GM12878 (cell line): ENCODE results near the gene CA5A. TPM values are rescaled to one million over a fixed set of nuclear protein-coding genes. Genes with fewer than 3 reads are reported as not detected.

Experiments used
- ATAC-seq: fragments of 200-7000 bp; cut with Tn5 transposase; 3 replicates; pipeline ENCODE4 v1.9.1; 2020; ENCODE audit warnings: mild to moderate bottlenecking, moderate library complexity
- BruUV-seq: library from RNA; stranded (reverse); fragments of 400-500 nt; replicated peaks from 2 replicates; lab custom pipeline; 2021; lab: Mats Ljungman, UMichigan
- CTCF ChIA-PET: fragments of 300-600 bp; sonication (Branson Sonifier 250); formaldehyde crosslinking; extraction: SDS; loops from one replicate; lab custom pipeline; 2021; ENCODE audit warnings: inconsistent platforms; lab: Yijun Ruan, JAX
- POLR2A ChIA-PET: fragments of 350-600 bp; formaldehyde crosslinking; extraction: SDS; loops from one replicate; lab custom pipeline; 2021; ENCODE audit warnings: inconsistent platforms; lab: Charles Lee
- RAD21 ChIA-PET: fragments of 300-600 bp; sonication (Branson Sonifier 250); formaldehyde crosslinking; loops from one replicate; lab custom pipeline; 2023; ENCODE audit warnings: antibody characterized with exemption; ENCODE audit not compliant: unreplicated experiment; lab: Charles Lee
- SMC1A ChIA-PET: fragments of 300-600 bp; sonication (Branson Sonifier 250); formaldehyde crosslinking; loops from one replicate; lab custom pipeline; 2023; ENCODE audit not compliant: unreplicated experiment, uncharacterized antibody; lab: Charles Lee
- DNase-seq: peaks from one replicate; pipeline ENCODE4 v3.0.0-alpha.2; 2011; ENCODE audit warnings: low read depth, low spot score
- FAIRE-seq: peaks from 3 replicates; lab custom pipeline; 2011; peaks lifted over from hg19 to GRCh38; lab: Jason Lieb, UNC
- H2AFZ ChIP-seq: 2 replicates; pipeline ENCODE4 v1.6.0; 2011; ENCODE audit warnings: low read depth, low read length, control low read depth; ENCODE audit not compliant: control insufficient read depth
- H3K27ac ChIP-seq: 2 replicates; pipeline ENCODE4 v1.5.1; 2011; ENCODE audit warnings: control low read depth; ENCODE audit not compliant: control insufficient read depth, insufficient read depth
- H3K27me3 ChIP-seq, 2 experiments: replicated peaks in 1 of 2; 2 replicates each; pipeline versions ENCODE4 v1.6.0 to v1.6.1; 2011; ENCODE audit warnings: low read length in 1 of 2; ENCODE audit not compliant: control insufficient read depth in 2 of 2, insufficient read depth in 2 of 2
- H3K36me3 ChIP-seq, 2 experiments: 2 replicates each; pipeline ENCODE4 v1.5.1; 2011; ENCODE audit warnings: low read length in 1 of 2; ENCODE audit not compliant: control insufficient read depth in 2 of 2, insufficient read depth in 2 of 2
- H3K4me1 ChIP-seq: 2 replicates; pipeline ENCODE4 v1.6.1; 2011; ENCODE audit warnings: mild to moderate bottlenecking, low read length, moderate library complexity, mixed read lengths; ENCODE audit not compliant: control insufficient read depth, insufficient read depth
- H3K4me2 ChIP-seq: 2 replicates; pipeline ENCODE4 v1.6.0; 2011; ENCODE audit warnings: control low read depth; ENCODE audit not compliant: control insufficient read depth, insufficient read depth
- H3K4me3 ChIP-seq: fragments of 200-600 bp; sonication (generic); 2 replicates; pipeline ENCODE4 v1.5.1; 2016
- H3K79me2 ChIP-seq: 2 replicates; pipeline ENCODE4 v1.6.0; 2011; ENCODE audit warnings: low read length; ENCODE audit not compliant: control insufficient read depth, insufficient read depth
- H3K9ac ChIP-seq: 2 replicates; pipeline ENCODE4 v1.8.0; 2011; ENCODE audit warnings: low read length, control low read depth, mixed read lengths; ENCODE audit not compliant: control insufficient read depth, insufficient read depth
- H3K9me3 ChIP-seq: replicated peaks from 3 replicates; pipeline ENCODE4 v1.5.1; 2011; ENCODE audit warnings: mild to moderate bottlenecking, low read length; ENCODE audit not compliant: control insufficient read depth, insufficient read depth
- H4K20me1 ChIP-seq: 2 replicates; pipeline ENCODE4 v1.6.0; 2011; ENCODE audit not compliant: control insufficient read depth, insufficient read depth
- BRCA1 ChIP-seq: IDR thresholded peaks from 2 replicates; pipeline ENCODE4 v1.6.1; 2011; ENCODE audit warnings: low read depth, low read length, improper control_type of control experiment
- CHD1 ChIP-seq: IDR thresholded peaks from 2 replicates; pipeline ENCODE4 v1.6.1; 2012; ENCODE audit warnings: low read depth, low read length, improper control_type of control experiment
- E2F8 ChIP-seq: fragments of 450-650 bp; IDR thresholded peaks from 2 replicates; pipeline ENCODE4 v1.6.1; 2018; ENCODE audit warnings: mild to moderate bottlenecking, low read depth, moderate library complexity; ENCODE audit not compliant: partially characterized antibody
- IKZF1 ChIP-seq: fragments of 450-650 bp; conservative IDR thresholded peaks from 2 replicates; pipeline ENCODE4 v1.6.1; 2017; ENCODE audit warnings: antibody characterized with exemption, mild to moderate bottlenecking
- NBN ChIP-seq: fragments of 450-650 bp; IDR thresholded peaks from 2 replicates; pipeline ENCODE4 v1.6.1; 2016
- NKRF ChIP-seq: fragments of 450-650 bp; conservative IDR thresholded peaks from 2 replicates; pipeline ENCODE4 v1.6.1; 2017; ENCODE audit warnings: mild to moderate bottlenecking, moderate library complexity
- NR2C1 ChIP-seq: fragments of 450-650 bp; IDR thresholded peaks from 2 replicates; pipeline ENCODE4 v1.6.1; 2017; ENCODE audit warnings: antibody characterized with exemption, mild to moderate bottlenecking, moderate library complexity
- SUPT20H ChIP-seq: IDR thresholded peaks from 2 replicates; pipeline ENCODE4 v1.6.1; 2011; ENCODE audit warnings: low read depth, mild to moderate bottlenecking, low read length, moderate library complexity, borderline replicate concordance; ENCODE audit not compliant: control insufficient read depth
- TAF1 ChIP-seq: IDR thresholded peaks from 2 replicates; pipeline ENCODE4 v1.6.1; 2011; ENCODE audit warnings: mild to moderate bottlenecking, low read depth, low read length, borderline replicate concordance
- TCF3 ChIP-seq: IDR thresholded peaks from 2 replicates; pipeline ENCODE4 v1.6.1; 2012; ENCODE audit warnings: low read depth, mild to moderate bottlenecking, low read length, borderline replicate concordance; ENCODE audit not compliant: insufficient read depth
- ZNF24 ChIP-seq: fragments of 450-650 bp; IDR thresholded peaks from 2 replicates; pipeline ENCODE4 v1.6.1; 2017; ENCODE audit warnings: antibody characterized with exemption, mild to moderate bottlenecking
- WGBS: methylation state at CpG from one replicate; pipeline ENCODE4 v1.1.6; 2016; ENCODE audit warnings: low lambda C conversion rate; ENCODE audit not compliant: insufficient replicate concordance, insufficient coverage; ENCODE audit errors: missing lambda C conversion rate; 5-methylcytosine and 5-hydroxymethylcytosine counted together
- in situ Hi-C: fragments of 300-500 bp; cut with MboI; formaldehyde crosslinking; loops from 9 replicates; pipeline ENCODE4 v1.14.3; 2018; ENCODE audit warnings: mixed read lengths
- intact Hi-C: fragments of 100-400 bp; cut with micrococcal nuclease; formaldehyde crosslinking; loops from one replicate; pipeline ENCODE4 v1.14.2; 2022; ENCODE audit not compliant: unreplicated experiment
- polyA plus RNA-seq, 11 experiments: library from polyadenylated mRNA; depleted of rRNA in 4 of 11; unstranded in 6 of 11; stranded (reverse) in 5 of 11; fragments of >200 nt; fragmentation: Nextera tagmentation in 4 of 11; fragmentation: Illumina TruSeq in 1 of 11; extraction: Ambion mirVana in 4 of 11; extraction: Trizol in 1 of 11; gene quantifications; 1 replicate in 1 of 11; 2 replicates in 10 of 11; pipeline versions ENCODE4 v1.2.1 to v1.2.3, GENCODE V29; 2011 to 2016; ENCODE audit warnings: inconsistent platforms in 2 of 11, missing spikeins in 2 of 11, low read depth in 1 of 11
- total RNA-seq, 4 experiments: library from RNA; depleted of rRNA in 3 of 4; stranded (reverse); fragments of >200 nt in 3 of 4; fragmentation: Illumina TruSeq in 1 of 4; extraction: Trizol in 1 of 4; gene quantifications; 2 replicates each; pipeline versions ENCODE4 v1.2.1 to v1.2.3, GENCODE V29; 2013 to 2021
- TF ChIP-seq, protein P1 (sequence below): IDR thresholded peaks from 2 replicates; pipeline ENCODE4 v1.6.1; 2012; ENCODE audit warnings: low read length, inconsistent platforms
- TF ChIP-seq, protein P2 (sequence below): IDR thresholded peaks from 2 replicates; pipeline ENCODE4 v1.6.1; 2012; ENCODE audit warnings: improper control_type of control experiment, low read depth, low read length; ENCODE audit not compliant: insufficient replicate concordance

Gene CA5A
- total and polyA plus RNA-seq, 10 of the 15 experiments (the other 5 are each of a cell fraction or from before 2014, with no cell fraction given): not detected

- Histone ChIP-seq H3K79me2 (peaks cover 50% of the 10 kb centered on the region), H4K20me1 (no peaks in the 10 kb centered on the region; the same call in 1 of the 2 replicates), H3K4me3 (no peak overlapping the region), H3K4me2 (no peak overlapping the region), H3K9me3 (no peaks in the 10 kb centered on the region), H3K4me1 (peaks cover 20% of the 10 kb centered on the region), H2AFZ (no peak overlapping the region), H3K27ac (no peak overlapping the region), H3K9ac (no peak overlapping the region), H3K27me3 (no peaks in the 10 kb centered on the region), H3K36me3 (peaks cover 0 to 10% of the 10 kb centered on the region in 2 experiments; a peak in 3 of 4 replicates)
- CTCF ChIA-PET: interaction anchor here (0.9 kb wide), 1 partner anchor 477 kb away, joined by 4 read pairs; no protein-coding TSS in a partner anchor
- RAD21 ChIA-PET: no interaction called here
- BruUV-seq: no TSS peak
- SMC1A ChIA-PET: interaction anchor here (1.1 kb wide), 1 partner anchor 11 kb away, joined by 3 read pairs; no protein-coding TSS in a partner anchor
- intact Hi-C loops: no loop called here
- in situ Hi-C loops: loop anchor here (25.0 kb wide), 1 partner anchor 476 kb away; no protein-coding TSS in a partner anchor
- ATAC-seq (no peak), DNase-seq (no peak), FAIRE-seq (no peak)
- WGBS: 98% methylated on average over 8 of the region's 8 CpGs
- POLR2A ChIA-PET: no interaction called here
- TF ChIP-seq BRCA1 (no peak), CHD1 (no peak), SUPT20H (no peak), NKRF (no peak), E2F8 (no peak), TCF3 (no peak), NR2C1 (no peak), IKZF1 (no peak), NBN (no peak), TAF1 (no peak), ZNF24 (no peak)
- TF ChIP-seq, protein P1, sequence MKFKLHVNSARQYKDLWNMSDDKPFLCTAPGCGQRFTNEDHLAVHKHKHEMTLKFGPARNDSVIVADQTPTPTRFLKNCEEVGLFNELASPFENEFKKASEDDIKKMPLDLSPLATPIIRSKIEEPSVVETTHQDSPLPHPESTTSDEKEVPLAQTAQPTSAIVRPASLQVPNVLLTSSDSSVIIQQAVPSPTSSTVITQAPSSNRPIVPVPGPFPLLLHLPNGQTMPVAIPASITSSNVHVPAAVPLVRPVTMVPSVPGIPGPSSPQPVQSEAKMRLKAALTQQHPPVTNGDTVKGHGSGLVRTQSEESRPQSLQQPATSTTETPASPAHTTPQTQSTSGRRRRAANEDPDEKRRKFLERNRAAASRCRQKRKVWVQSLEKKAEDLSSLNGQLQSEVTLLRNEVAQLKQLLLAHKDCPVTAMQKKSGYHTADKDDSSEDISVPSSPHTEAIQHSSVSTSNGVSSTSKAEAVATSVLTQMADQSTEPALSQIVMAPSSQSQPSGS: no peak
- TF ChIP-seq, protein P2, sequence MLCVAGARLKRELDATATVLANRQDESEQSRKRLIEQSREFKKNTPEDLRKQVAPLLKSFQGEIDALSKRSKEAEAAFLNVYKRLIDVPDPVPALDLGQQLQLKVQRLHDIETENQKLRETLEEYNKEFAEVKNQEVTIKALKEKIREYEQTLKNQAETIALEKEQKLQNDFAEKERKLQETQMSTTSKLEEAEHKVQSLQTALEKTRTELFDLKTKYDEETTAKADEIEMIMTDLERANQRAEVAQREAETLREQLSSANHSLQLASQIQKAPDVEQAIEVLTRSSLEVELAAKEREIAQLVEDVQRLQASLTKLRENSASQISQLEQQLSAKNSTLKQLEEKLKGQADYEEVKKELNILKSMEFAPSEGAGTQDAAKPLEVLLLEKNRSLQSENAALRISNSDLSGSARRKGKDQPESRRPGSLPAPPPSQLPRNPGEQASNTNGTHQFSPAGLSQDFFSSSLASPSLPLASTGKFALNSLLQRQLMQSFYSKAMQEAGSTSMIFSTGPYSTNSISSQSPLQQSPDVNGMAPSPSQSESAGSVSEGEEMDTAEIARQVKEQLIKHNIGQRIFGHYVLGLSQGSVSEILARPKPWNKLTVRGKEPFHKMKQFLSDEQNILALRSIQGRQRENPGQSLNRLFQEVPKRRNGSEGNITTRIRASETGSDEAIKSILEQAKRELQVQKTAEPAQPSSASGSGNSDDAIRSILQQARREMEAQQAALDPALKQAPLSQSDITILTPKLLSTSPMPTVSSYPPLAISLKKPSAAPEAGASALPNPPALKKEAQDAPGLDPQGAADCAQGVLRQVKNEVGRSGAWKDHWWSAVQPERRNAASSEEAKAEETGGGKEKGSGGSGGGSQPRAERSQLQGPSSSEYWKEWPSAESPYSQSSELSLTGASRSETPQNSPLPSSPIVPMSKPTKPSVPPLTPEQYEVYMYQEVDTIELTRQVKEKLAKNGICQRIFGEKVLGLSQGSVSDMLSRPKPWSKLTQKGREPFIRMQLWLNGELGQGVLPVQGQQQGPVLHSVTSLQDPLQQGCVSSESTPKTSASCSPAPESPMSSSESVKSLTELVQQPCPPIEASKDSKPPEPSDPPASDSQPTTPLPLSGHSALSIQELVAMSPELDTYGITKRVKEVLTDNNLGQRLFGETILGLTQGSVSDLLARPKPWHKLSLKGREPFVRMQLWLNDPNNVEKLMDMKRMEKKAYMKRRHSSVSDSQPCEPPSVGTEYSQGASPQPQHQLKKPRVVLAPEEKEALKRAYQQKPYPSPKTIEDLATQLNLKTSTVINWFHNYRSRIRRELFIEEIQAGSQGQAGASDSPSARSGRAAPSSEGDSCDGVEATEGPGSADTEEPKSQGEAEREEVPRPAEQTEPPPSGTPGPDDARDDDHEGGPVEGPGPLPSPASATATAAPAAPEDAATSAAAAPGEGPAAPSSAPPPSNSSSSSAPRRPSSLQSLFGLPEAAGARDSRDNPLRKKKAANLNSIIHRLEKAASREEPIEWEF: no peak
Observed at GRCh38 chr16:87960852-87961251, 24.5 kb upstream of the CA5A start.
